Measurements from ENCODE around the gene MGST3. TPM values are rescaled to one million over a fixed set of nuclear protein-coding genes. Genes with fewer than 3 reads are reported as not detected.
A peak's percentile ranks its signal among the peaks of the same experiment; 100 is the strongest.

The MGST3 gene
- total and polyA plus RNA-seq, 2 of the 4 experiments (the other 2 are of a cell fraction), result 159 to 213 TPM

DNA sequence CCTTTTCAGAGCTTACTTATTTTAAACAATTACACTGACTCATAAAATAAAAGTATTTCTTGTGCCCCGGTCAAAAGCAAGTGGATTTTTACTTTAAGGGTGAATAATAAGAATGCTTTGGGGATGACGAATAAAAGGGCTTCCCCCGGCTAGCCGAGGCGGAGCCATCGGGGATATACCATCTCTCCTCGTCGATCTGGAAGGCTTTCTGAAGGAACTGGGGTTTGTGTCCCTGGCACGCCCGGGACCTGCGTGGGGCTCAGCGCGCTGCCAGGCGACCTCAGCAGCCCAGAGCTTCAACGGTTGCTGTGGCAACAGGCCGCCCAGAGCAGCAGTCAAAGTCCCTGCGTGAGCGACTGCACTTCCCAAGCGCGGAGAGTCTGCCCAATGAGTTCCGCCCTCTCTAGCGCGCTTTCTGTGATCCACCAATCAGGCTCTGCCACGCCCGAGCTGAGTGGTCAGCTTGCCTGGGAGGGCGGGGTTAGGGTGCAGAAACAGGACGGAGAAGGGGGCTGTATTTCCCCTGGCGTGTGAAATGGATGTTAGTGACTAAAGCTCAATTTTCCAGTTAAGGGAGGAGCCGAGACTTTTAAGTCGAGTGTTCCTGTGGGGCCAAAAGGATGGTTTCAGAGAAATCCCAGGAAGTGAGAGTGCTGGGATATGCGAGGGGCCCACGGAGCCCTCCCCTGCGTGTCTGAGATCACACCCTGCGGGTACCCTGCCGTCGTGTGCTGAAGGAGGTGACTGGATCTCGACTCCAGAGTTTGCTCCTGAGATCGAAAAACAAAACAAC, 33.0 kb upstream of the MGST3 start:
- Histone ChIP-seq H3K79me1 (ENCODE audit: low read depth in 1 of 2, low read length in 2 of 2) (no peaks in the 10 kb centered on the region), H2BK5ac (ENCODE audit: low read depth, low read length, poor library complexity, severe bottlenecking) (peak overlapping the region; percentile 64), H3K4me2 (ENCODE audit: low read depth, low read length) (peak overlapping the region; percentile 84), H3K4ac (ENCODE audit: low read depth, low read length) (peak overlapping the region; percentile 76), H3K18ac (ENCODE audit: low read depth, low read length) (peak overlapping the region; percentile 10; the same call in 1 of the 2 replicates), H4K5ac (ENCODE audit: low read depth, low read length) (peak overlapping the region; percentile 6; the same call in 1 of the 2 replicates), H3K4me3 (ENCODE audit: insufficient read depth, low read depth, low read length) (peak overlapping the region; percentile 60), H2BK120ac (ENCODE audit: low read depth, low read length) (peak overlapping the region; percentile 73), H3K4me1 (ENCODE audit: control insufficient read depth, insufficient read depth, low read length) (peaks cover 2% of the 10 kb centered on the region; the same call in 1 of the 2 replicates), H3K9me3 (ENCODE audit: control insufficient read depth, insufficient read depth, low read length) (no peaks in the 10 kb centered on the region), H4K91ac (ENCODE audit: insufficient read depth, low read depth, low read length) (peak overlapping the region; percentile 60), H2BK15ac (ENCODE audit: low read depth, low read length) (peak overlapping the region; percentile 82; the same call in 2 of the 3 replicates), H3K27ac (ENCODE audit: insufficient read depth, low read length) (peak overlapping the region; percentile 35), H4K20me1 (ENCODE audit: insufficient read depth, low read length) (no peaks in the 10 kb centered on the region), H2AK9ac (replicated peaks; ENCODE audit: low read depth, low read length, poor library complexity) (peak overlapping the region; percentile 48), H3K9ac (ENCODE audit: low read depth, low read length) (peak overlapping the region; percentile 72), H3K56ac (ENCODE audit: extremely low read depth, insufficient read depth, low read length) (peak overlapping the region; percentile 66; the same call in 1 of the 2 replicates), H3K27me3 (ENCODE audit: control insufficient read depth, insufficient read depth, low read length) (peaks cover 4% of the 10 kb centered on the region), H4K8ac (ENCODE audit: low read depth in 2 of 2, low read length in 2 of 2) (peak overlapping the region; percentile 87 to 88), H3K14ac (replicated peaks; ENCODE audit: low read depth, low read length) (peak overlapping the region; percentile 64), H3K36me3 (ENCODE audit: control insufficient read depth, insufficient read depth, low read length) (no peaks in the 10 kb centered on the region), H3K9me1 (ENCODE audit: insufficient read depth, low read length) (no peaks in the 10 kb centered on the region; the same call in 1 of the 2 replicates), H2BK20ac (ENCODE audit: low read depth, low read length) (0 out of 2 replicates have a peak overlapping the region, but pooled peaks have one; percentile 34), H3K23ac (ENCODE audit: low read depth, low read length) (peak overlapping the region; percentile 37; the same call in 1 of the 2 replicates), H2AK5ac (ENCODE audit: low read depth, low read length) (peak overlapping the region; percentile 69; the same call in 1 of the 2 replicates), H2AFZ (replicated peaks; ENCODE audit: low read length, poor library complexity) (peak overlapping the region; percentile 97)
- CTCF ChIA-PET, result interaction anchor here (0.6 to 1.3 kb wide), 5 partner anchors 10 to 327 kb away, joined by 3 read pairs; no protein-coding TSS in a partner anchor
- in situ Hi-C loops (cut with MboI; ENCODE audit: low sequenced_read_pairs), result loop anchor here (25.0 kb wide), 1 partner anchor 461 kb away; no protein-coding TSS in a partner anchor
- ATAC-seq (ENCODE audit: low read depth), result peak; percentile 99
- dilution Hi-C loops (cut with HindIII; ENCODE audit: low sequenced_read_pairs, unreplicated experiment), result loop anchor here (25.0 kb wide), 1 partner anchor 211 kb away; no protein-coding TSS in a partner anchor
- no TSS peak for BruUV-seq (replicated peaks)
- DNase-seq, result peak; percentile 98
- 0% methylated on average over 12 of the region's 38 CpGs; no CpG with 5 or more reads in 1 of the 2 experiments for WGBS, 2 experiments (ENCODE audit: extremely low coverage in 2 of 2, insufficient read length in 1 of 2)
- intact Hi-C loops (cut with micrococcal nuclease), result loop anchor here (10.0 kb wide), 1 partner anchor 483 kb away; no protein-coding TSS in a partner anchor
- POLR2A ChIA-PET (ENCODE audit: unreplicated experiment), result no interaction called here
- no peak for TF ChIP-seq RFX5 (IDR thresholded peaks at IDR 0.05; ENCODE audit: low read depth, low read length)
- TF ChIP-seq BHLHE40 (IDR thresholded peaks at IDR 0.05; ENCODE audit: low read depth, low read length), result peak; percentile 61
- no peak for TF ChIP-seq CHD1 (IDR thresholded peaks at IDR 0.05; ENCODE audit: low read depth, low read length)
- no peak for TF ChIP-seq CEBPB (IDR thresholded peaks at IDR 0.05; ENCODE audit: low read depth, low read length)
- peak; percentile 31 for TF ChIP-seq RCOR1 (IDR thresholded peaks at IDR 0.05; ENCODE audit: insufficient replicate concordance, low read length)
- TF ChIP-seq MAFK (IDR thresholded peaks at IDR 0.05; ENCODE audit: low read depth, low read length), result no peak
- TF ChIP-seq NFE2L2 (IDR thresholded peaks at IDR 0.05; ENCODE audit: low read depth, low read length), result no peak
- 0 out of 2 replicates have a peak, but pooled peaks have one; percentile 2 for TF ChIP-seq FOS (IDR thresholded peaks at IDR 0.05; ENCODE audit: low read depth, low read length)
- TF ChIP-seq MAZ (IDR thresholded peaks at IDR 0.05; ENCODE audit: borderline replicate concordance, low read depth, low read length), result peak; percentile 52; the same call in 1 of the 2 replicates
- TF ChIP-seq, protein P1, sequence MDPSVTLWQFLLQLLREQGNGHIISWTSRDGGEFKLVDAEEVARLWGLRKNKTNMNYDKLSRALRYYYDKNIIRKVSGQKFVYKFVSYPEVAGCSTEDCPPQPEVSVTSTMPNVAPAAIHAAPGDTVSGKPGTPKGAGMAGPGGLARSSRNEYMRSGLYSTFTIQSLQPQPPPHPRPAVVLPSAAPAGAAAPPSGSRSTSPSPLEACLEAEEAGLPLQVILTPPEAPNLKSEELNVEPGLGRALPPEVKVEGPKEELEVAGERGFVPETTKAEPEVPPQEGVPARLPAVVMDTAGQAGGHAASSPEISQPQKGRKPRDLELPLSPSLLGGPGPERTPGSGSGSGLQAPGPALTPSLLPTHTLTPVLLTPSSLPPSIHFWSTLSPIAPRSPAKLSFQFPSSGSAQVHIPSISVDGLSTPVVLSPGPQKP (IDR thresholded peaks at IDR 0.05; ENCODE audit: borderline replicate concordance, low read depth, low read length), result no peak
- peak; percentile 93 for TF ChIP-seq MXI1 (IDR thresholded peaks at IDR 0.05; ENCODE audit: borderline replicate concordance, low read depth, low read length)
- TF ChIP-seq RAD21 (IDR thresholded peaks at IDR 0.05; ENCODE audit: low read length), result no peak
- no peak for TF ChIP-seq SMC3 (IDR thresholded peaks at IDR 0.05; ENCODE audit: low read depth, low read length)
- TF ChIP-seq, protein P2, sequence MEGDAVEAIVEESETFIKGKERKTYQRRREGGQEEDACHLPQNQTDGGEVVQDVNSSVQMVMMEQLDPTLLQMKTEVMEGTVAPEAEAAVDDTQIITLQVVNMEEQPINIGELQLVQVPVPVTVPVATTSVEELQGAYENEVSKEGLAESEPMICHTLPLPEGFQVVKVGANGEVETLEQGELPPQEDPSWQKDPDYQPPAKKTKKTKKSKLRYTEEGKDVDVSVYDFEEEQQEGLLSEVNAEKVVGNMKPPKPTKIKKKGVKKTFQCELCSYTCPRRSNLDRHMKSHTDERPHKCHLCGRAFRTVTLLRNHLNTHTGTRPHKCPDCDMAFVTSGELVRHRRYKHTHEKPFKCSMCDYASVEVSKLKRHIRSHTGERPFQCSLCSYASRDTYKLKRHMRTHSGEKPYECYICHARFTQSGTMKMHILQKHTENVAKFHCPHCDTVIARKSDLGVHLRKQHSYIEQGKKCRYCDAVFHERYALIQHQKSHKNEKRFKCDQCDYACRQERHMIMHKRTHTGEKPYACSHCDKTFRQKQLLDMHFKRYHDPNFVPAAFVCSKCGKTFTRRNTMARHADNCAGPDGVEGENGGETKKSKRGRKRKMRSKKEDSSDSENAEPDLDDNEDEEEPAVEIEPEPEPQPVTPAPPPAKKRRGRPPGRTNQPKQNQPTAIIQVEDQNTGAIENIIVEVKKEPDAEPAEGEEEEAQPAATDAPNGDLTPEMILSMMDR (conservative IDR thresholded peaks at IDR 0.05; ENCODE audit: low read depth, low read length), result no peak
